Measurements from ENCODE around the gene MX1. TPM values are rescaled to one million over a fixed set of nuclear protein-coding genes. Genes with fewer than 3 reads are reported as not detected.

The MX1 gene
- polyA plus RNA-seq, 3 donors = 42.7 to 73.3 (median 60.5) TPM

- no peaks in the 10 kb centered on the region for H3K4me1 Mint-ChIP-seq
- H3K4me2 ChIP-seq (replicated peaks; ENCODE audit: extremely low read depth, low read length, poor library complexity, severe bottlenecking) = no peak within 1 kb of the TSS
- peak within 1 kb of the TSS in 1 of 2 donors; percentile 80 for H3K4me3 Mint-ChIP-seq
- peaks cover 0 to 6% (median 0%) of the 10 kb centered on the region in 7 donors for H3K9me3 Mint-ChIP-seq
- peaks cover 26 to 59% of the 10 kb centered on the region in 2 donors for H3K27me3 ChIP-seq (ENCODE audit: control insufficient read depth in 2 of 2, insufficient read depth in 2 of 2, low read length in 2 of 2)
- H3K27ac Mint-ChIP-seq = no peak within 1 kb of the TSS
- DNase-seq = no peak
- no peak within 1 kb of the TSS for H3K4me3 ChIP-seq (replicated peaks in 1 of 3; ENCODE audit: low read depth in 2 of 3, low read length in 3 of 3)
- H3K27ac ChIP-seq (ENCODE audit: low read depth in 1 of 2, low read length in 2 of 2) = no peak within 1 kb of the TSS
- under 1% methylated on average over 76 of the region's 85 CpGs for WGBS (ENCODE audit: insufficient coverage)
- no peaks in the 10 kb centered on the region for H3K36me3 ChIP-seq (replicated peaks in 1 of 2; ENCODE audit: control insufficient read depth in 1 of 2, insufficient read depth in 2 of 2, low read length in 2 of 2)
- peaks cover 39 to 72% (median 53%) of the 10 kb centered on the region in 3 donors for H3K27me3 Mint-ChIP-seq (ENCODE audit: low read depth in 3 of 3)
- no peaks in the 10 kb centered on the region for H3K4me1 ChIP-seq (ENCODE audit: control insufficient read depth in 1 of 2, insufficient read depth in 2 of 2, low read length in 2 of 2)
- no peaks in the 10 kb centered on the region for H4K20me1 ChIP-seq (ENCODE audit: insufficient read depth, low read length)
- no peaks in the 10 kb centered on the region for H3K36me3 Mint-ChIP-seq
- no peaks in the 10 kb centered on the region for H3K79me2 ChIP-seq (ENCODE audit: insufficient read depth, low read length)
- H3K9me3 ChIP-seq (replicated peaks in 1 of 2; ENCODE audit: control insufficient read depth in 1 of 2, insufficient read depth in 1 of 2, low read length in 2 of 2) = peaks cover 0 to 7% of the 10 kb centered on the region in 2 donors
- H2AFZ ChIP-seq (ENCODE audit: insufficient read depth, low read depth, low read length, poor library complexity, severe bottlenecking) = no peak within 1 kb of the TSS
- TF ChIP-seq CTCF (IDR thresholded peaks at IDR 0.05) = no peak
- intact Hi-C loops (cut with micrococcal nuclease) = no loop called here
- no peak within 1 kb of the TSS for H3K9ac ChIP-seq (ENCODE audit: insufficient read depth, low read length, poor library complexity, severe bottlenecking)
Observed at GRCh38 chr21:41507521-41508414, 81.7 kb downstream of the MX1 start, which contains the start of gene TMPRSS2. TMPRSS2 (minus strand) TSS chr21:41508158; CDS start chr21:41498133, 10,025 bp downstream.

- Histone ChIP-seq H3K27ac (ENCODE audit: low read depth in 1 of 2, low read length in 2 of 2) (no peak overlapping the region), H3K4me2 (replicated peaks; ENCODE audit: extremely low read depth, low read length, poor library complexity, severe bottlenecking) (no peak overlapping the region), H3K79me2 (ENCODE audit: insufficient read depth, low read length) (no peaks in the 10 kb centered on the region), H3K9ac (ENCODE audit: insufficient read depth, low read length, poor library complexity, severe bottlenecking) (no peak overlapping the region), H4K20me1 (ENCODE audit: insufficient read depth, low read length) (no peaks in the 10 kb centered on the region), H2AFZ (ENCODE audit: insufficient read depth, low read depth, low read length, poor library complexity, severe bottlenecking) (no peak overlapping the region), H3K27me3 (ENCODE audit: control insufficient read depth in 2 of 2, insufficient read depth in 2 of 2, low read length in 2 of 2) (peaks cover 26 to 59% of the 10 kb centered on the region in 2 donors), H3K4me3 (replicated peaks in 1 of 3; ENCODE audit: low read depth in 2 of 3, low read length in 3 of 3) (no peak overlapping the region), H3K4me1 (ENCODE audit: control insufficient read depth in 1 of 2, insufficient read depth in 2 of 2, low read length in 2 of 2) (no peaks in the 10 kb centered on the region), H3K9me3 (replicated peaks in 1 of 2; ENCODE audit: control insufficient read depth in 1 of 2, insufficient read depth in 1 of 2, low read length in 2 of 2) (peaks cover 0 to 7% of the 10 kb centered on the region in 2 donors), H3K36me3 (replicated peaks in 1 of 2; ENCODE audit: control insufficient read depth in 1 of 2, insufficient read depth in 2 of 2, low read length in 2 of 2) (no peaks in the 10 kb centered on the region)
- DNase-seq = no peak
- 6% methylated on average over 19 of the region's 28 CpGs for WGBS (ENCODE audit: insufficient coverage)
- Mint-ChIP-seq H3K4me3 (peak overlapping the region in 1 of 2 donors; percentile 80), H3K27ac (no peak overlapping the region), H3K9me3 (peaks cover 0 to 6% (median 0%) of the 10 kb centered on the region in 7 donors), H3K27me3 (ENCODE audit: low read depth in 3 of 3) (peaks cover 39 to 71% (median 53%) of the 10 kb centered on the region in 3 donors), H3K36me3 (no peaks in the 10 kb centered on the region), H3K4me1 (no peaks in the 10 kb centered on the region)
- intact Hi-C loops (cut with micrococcal nuclease) = no loop called here
- no peak for TF ChIP-seq CTCF (IDR thresholded peaks at IDR 0.05)
Observed at GRCh38 chr21:41508415-41509144, 82.5 kb downstream of the MX1 start.
